Activated T-helper 2 cell treated with anti-CD3 and anti-CD28 coated beads, Interferon-gamma antibody, Interleukin-2, Interleukin-4, amounts not matched to agents 10 μg/mL and 5 μg/mL and 100 μg/mL, durations not matched to agents 14 hours and 24 hours and 36 hours (primary cell): ENCODE results near the gene ARF1. TPM values are rescaled to one million over a fixed set of nuclear protein-coding genes. Genes with fewer than 3 reads are reported as not detected.

Experiments used
- DNase-seq: peaks from one replicate; pipeline ENCODE4 v3.0.0; 2021; ENCODE audit warnings: low spot score
- H3K27ac Mint-ChIP-seq: one replicate; pipeline ENCODE4 v1.8.0; 2021; ENCODE audit warnings: mixed read lengths
- H3K27me3 Mint-ChIP-seq: one replicate; pipeline ENCODE4 v1.8.0; 2021; ENCODE audit warnings: low read depth, mixed read lengths
- H3K36me3 Mint-ChIP-seq: one replicate; pipeline ENCODE4 v1.8.0; 2021; ENCODE audit warnings: low read depth, mixed read lengths
- H3K4me1 Mint-ChIP-seq: one replicate; pipeline ENCODE4 v1.8.0; 2021; ENCODE audit warnings: low read depth, mixed read lengths
- H3K4me3 Mint-ChIP-seq: one replicate; pipeline ENCODE4 v1.8.0; 2021; ENCODE audit warnings: low read depth, mild to moderate bottlenecking, moderate library complexity, mixed read lengths
- H3K9me3 Mint-ChIP-seq: one replicate; pipeline ENCODE4 v1.8.0; 2021; ENCODE audit warnings: mixed read lengths
- intact Hi-C: fragments of 100-400 bp; cut with micrococcal nuclease; formaldehyde crosslinking; loops from one replicate; pipeline ENCODE4 v1.15.1; 2023
- total RNA-seq: library from RNA; stranded (reverse); gene quantifications from 2 replicates; pipeline ENCODE4 v1.2.3, GENCODE V29; 2022

The ARF1 gene
- total RNA-seq, 1 donor from 2014 or later: 410 TPM

DNA sequence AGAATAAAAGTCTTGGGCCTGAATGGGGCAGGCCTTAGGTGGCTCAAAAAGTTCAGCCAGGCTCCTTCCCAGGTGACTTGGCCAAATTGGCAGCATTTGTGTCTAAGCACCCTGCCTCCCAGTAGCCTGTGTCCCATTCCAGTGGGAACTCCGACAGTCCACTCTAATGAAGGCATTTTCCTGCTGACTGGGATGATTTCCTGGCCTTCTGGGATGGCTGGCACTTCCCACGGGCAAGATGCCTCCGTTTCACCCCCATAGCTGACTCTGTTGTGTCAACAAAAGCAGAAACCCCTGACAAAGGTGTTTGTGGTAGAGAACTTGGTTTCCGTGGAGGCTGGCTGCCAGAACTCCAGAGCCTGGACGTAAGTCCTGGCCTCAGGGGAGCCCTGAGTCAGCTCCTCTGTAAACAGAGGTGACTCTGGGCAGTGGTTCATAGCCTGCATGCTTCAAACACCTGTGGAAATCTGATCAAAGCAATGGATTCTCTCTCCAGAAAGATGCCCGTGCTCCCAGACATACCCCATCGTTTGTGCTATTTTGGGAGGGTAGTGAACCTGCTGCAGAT lies 39.1 kb upstream of the ARF1 start:
- no peak for DNase-seq
- H3K4me1 Mint-ChIP-seq: no peaks in the 10 kb centered on the region
- no peaks in the 10 kb centered on the region for H3K9me3 Mint-ChIP-seq
- H3K4me3 Mint-ChIP-seq: no peak overlapping the region
- intact Hi-C loops: no loop called here
- H3K27ac Mint-ChIP-seq: no peak overlapping the region
- H3K36me3 Mint-ChIP-seq: no peaks in the 10 kb centered on the region
- H3K27me3 Mint-ChIP-seq: peaks cover 8% of the 10 kb centered on the region

- DNase-seq: no peak
- Mint-ChIP-seq H3K4me3 (no peak overlapping the region), H3K27me3 (peaks cover 4% of the 10 kb centered on the region), H3K27ac (no peak overlapping the region), H3K4me1 (no peaks in the 10 kb centered on the region), H3K36me3 (no peaks in the 10 kb centered on the region), H3K9me3 (no peaks in the 10 kb centered on the region)
- intact Hi-C loops: no loop called here
Measured at GRCh38 chr1:228044961-228045360, 37.5 kb upstream of the ARF1 start.

DNA sequence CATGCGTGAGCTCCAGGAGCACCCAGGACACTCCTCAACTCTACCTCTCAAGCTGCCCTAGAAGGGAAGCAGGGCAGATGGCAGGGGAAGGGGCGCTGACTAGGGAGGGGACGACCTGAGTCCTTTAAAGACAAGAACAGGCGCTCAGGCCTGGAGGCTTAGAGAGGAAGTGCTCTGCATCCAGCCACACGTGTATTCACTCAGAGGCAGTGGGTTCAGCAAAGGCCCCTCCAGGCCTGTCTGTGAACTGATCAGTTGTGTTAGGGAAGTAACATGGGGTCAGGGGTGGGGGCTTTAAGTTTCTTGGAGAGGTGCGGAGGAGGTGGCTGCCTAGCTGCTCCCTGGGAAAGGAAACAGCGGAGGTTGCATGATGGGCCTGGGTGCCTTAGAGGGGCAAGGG lies 37.1 kb upstream of the ARF1 start:
- Mint-ChIP-seq H3K4me1 (no peaks in the 10 kb centered on the region), H3K9me3 (no peaks in the 10 kb centered on the region), H3K4me3 (no peak overlapping the region), H3K27ac (no peak overlapping the region), H3K36me3 (no peaks in the 10 kb centered on the region), H3K27me3 (no peaks in the 10 kb centered on the region)
- no peak for DNase-seq
- intact Hi-C loops: no loop called here

DNA sequence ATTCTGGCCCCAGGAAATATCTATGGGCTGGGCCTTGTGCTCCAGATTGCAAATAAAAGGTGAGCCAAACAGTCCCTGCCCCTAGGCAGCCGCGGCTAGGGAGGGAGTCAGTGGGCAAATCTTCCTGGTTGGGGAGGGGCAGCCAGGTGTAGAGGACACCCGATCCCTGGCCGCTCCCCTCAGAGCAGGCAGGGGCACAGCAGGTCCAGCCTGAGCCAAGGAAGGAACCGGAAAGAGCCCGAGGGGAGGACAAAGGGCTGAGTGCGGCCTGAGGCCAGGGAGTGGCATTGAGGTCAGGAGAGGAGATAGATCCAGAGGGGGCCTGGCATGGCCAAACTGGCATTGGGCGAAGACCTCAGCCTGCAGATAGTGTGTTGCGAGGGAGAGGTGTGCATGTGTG lies 36.6 kb upstream of the ARF1 start:
- H3K27me3 Mint-ChIP-seq: no peaks in the 10 kb centered on the region
- no peak overlapping the region for H3K4me3 Mint-ChIP-seq
- DNase-seq: no peak
- no peaks in the 10 kb centered on the region for H3K4me1 Mint-ChIP-seq
- H3K9me3 Mint-ChIP-seq: no peaks in the 10 kb centered on the region
- intact Hi-C loops: no loop called here
- no peaks in the 10 kb centered on the region for H3K36me3 Mint-ChIP-seq
- no peak overlapping the region for H3K27ac Mint-ChIP-seq

- no peak overlapping the region for H3K27ac Mint-ChIP-seq
- no peaks in the 10 kb centered on the region for H3K36me3 Mint-ChIP-seq
- no peaks in the 10 kb centered on the region for H3K9me3 Mint-ChIP-seq
- no peak overlapping the region for H3K4me3 Mint-ChIP-seq
- intact Hi-C loops: no loop called here
- H3K4me1 Mint-ChIP-seq: no peaks in the 10 kb centered on the region
- no peak for DNase-seq
- peaks cover under 1% of the 10 kb centered on the region for H3K27me3 Mint-ChIP-seq
Measured at GRCh38 chr1:228046421-228047182, 35.9 kb upstream of the ARF1 start.

- Mint-ChIP-seq H3K27me3 (peaks cover 2% of the 10 kb centered on the region), H3K36me3 (no peaks in the 10 kb centered on the region), H3K9me3 (no peaks in the 10 kb centered on the region), H3K4me3 (no peak overlapping the region), H3K27ac (no peak overlapping the region), H3K4me1 (no peaks in the 10 kb centered on the region)
- intact Hi-C loops: no loop called here
- DNase-seq: no peak
Measured at GRCh38 chr1:228047183-228047466, 35.4 kb upstream of the ARF1 start.

- no peak for DNase-seq
- peaks cover 4% of the 10 kb centered on the region for H3K27me3 Mint-ChIP-seq
- intact Hi-C loops: no loop called here
- H3K4me1 Mint-ChIP-seq: no peaks in the 10 kb centered on the region
- H3K4me3 Mint-ChIP-seq: no peak overlapping the region
- no peaks in the 10 kb centered on the region for H3K36me3 Mint-ChIP-seq
- no peak overlapping the region for H3K27ac Mint-ChIP-seq
- no peaks in the 10 kb centered on the region for H3K9me3 Mint-ChIP-seq
Measured at GRCh38 chr1:228048120-228048519, 34.4 kb upstream of the ARF1 start.

DNA sequence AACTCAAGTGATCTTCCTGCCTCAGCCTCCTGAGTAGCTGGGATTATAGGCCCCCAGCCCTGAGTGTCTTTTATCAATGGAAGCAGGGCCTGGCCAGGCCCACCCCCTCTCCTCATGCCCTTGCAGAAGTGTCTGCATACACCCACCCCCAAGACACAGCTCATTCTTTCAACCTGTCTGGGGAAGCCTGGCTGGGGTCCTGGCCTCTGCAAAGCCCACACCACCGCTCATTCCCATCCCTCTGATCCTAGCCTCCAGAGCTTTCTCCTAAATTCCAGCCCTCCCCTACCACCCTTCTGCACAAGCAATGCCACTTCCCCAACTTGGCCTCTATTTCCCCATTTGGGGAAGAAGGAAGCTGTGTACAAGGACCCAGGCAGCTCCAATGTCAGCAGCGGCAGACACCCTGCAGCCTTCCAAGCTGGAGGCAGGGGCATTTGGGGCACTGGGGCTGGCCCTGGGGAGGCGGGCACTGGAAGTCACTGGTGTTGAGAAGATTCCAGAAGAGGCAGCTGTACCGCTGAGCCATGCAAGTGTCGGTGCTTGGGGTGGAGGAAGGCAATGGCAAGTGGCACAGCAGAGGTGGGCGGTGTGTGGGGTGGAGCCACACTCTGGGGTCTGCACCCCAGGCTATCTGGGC lies 33.7 kb upstream of the ARF1 start:
- no peak for DNase-seq
- H3K9me3 Mint-ChIP-seq: no peaks in the 10 kb centered on the region
- intact Hi-C loops: no loop called here
- no peaks in the 10 kb centered on the region for H3K4me1 Mint-ChIP-seq
- H3K36me3 Mint-ChIP-seq: no peaks in the 10 kb centered on the region
- H3K27me3 Mint-ChIP-seq: peaks cover 6% of the 10 kb centered on the region
- H3K4me3 Mint-ChIP-seq: no peak overlapping the region
- no peak overlapping the region for H3K27ac Mint-ChIP-seq

DNA sequence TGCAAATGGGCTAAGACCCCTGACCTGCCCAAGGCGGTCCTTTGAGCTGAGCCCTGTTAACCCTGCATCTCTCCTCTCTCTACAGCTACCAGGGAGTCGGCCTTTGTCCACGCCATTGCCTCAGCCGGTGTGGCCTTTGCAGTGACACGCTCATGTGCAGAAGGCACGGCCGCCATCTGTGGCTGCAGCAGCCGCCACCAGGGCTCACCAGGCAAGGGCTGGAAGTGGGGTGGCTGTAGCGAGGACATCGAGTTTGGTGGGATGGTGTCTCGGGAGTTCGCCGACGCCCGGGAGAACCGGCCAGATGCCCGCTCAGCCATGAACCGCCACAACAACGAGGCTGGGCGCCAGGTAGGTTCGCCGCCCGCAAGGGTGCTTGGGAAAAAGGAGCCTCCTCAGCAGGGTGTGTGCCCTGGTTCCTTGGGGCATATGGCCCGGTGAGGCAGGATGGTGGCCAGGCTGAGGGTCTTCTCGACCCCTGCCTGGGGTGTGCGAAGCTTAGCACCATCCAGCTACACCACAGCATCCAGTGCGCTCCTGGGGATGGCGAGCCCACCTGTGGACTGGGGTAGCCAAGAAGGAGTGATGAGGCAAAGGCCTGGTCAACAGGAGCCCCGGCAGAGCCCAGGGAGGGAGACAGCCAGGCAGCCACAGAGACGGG lies 31.8 kb upstream of the ARF1 start:
- no peak for DNase-seq
- Mint-ChIP-seq H3K4me3 (no peak overlapping the region), H3K4me1 (no peaks in the 10 kb centered on the region), H3K27ac (no peak overlapping the region), H3K9me3 (no peaks in the 10 kb centered on the region), H3K27me3 (peaks cover 11% of the 10 kb centered on the region), H3K36me3 (no peaks in the 10 kb centered on the region)
- intact Hi-C loops: no loop called here

DNA sequence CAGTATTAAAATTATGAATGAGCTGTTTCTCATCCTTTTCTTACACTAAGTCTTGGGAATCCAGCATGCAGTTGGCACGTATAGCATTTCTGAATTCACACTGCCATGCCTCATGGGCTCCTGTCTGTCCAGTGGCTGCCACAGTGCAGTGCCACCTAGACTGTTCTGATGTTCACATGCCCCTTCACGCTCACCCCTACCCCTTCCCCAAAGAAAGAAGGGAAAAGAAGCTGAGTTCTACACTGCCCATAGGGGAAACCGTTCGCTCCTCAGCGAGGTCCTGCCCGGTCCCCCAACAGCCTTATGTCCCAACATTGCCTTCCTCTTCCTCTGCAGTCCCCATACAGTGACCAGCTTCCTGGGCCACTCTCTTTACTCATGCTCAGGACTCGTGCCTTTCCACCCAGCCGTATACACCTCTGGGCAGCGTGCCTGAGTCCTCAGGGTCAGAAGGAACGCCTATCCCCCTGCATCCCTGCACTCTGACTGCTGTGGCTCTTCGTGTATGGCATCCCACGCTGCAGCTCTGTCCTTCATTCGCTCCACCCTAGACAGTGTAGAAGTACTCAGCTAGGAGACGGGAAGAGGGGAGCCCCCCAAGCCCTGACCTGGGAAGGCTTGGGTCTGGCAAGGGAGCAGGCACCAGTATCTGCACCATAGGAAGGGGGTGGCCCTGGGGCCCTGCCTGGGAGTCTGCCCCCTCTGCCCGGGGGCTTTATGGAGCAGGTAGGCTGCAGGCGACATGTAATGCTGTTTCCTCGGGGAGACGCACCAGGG lies 24.1 kb upstream of the ARF1 start:
- no peak for DNase-seq
- Mint-ChIP-seq H3K27ac (no peak overlapping the region), H3K9me3 (no peaks in the 10 kb centered on the region), H3K4me1 (peaks cover 3% of the 10 kb centered on the region), H3K36me3 (no peaks in the 10 kb centered on the region), H3K27me3 (peaks cover 44% of the 10 kb centered on the region), H3K4me3 (no peak overlapping the region)
- intact Hi-C loops: no loop called here

GRCh38 chr1:228058949-228059633 lies 23.4 kb upstream of the ARF1 start:
- intact Hi-C loops: no loop called here
- Mint-ChIP-seq H3K36me3 (no peaks in the 10 kb centered on the region), H3K4me3 (peak overlapping the region; percentile 67), H3K27me3 (peaks cover 41% of the 10 kb centered on the region), H3K9me3 (no peaks in the 10 kb centered on the region), H3K4me1 (peaks cover 3% of the 10 kb centered on the region), H3K27ac (no peak overlapping the region)
- peak; percentile 28 for DNase-seq
